ENCODE results near the gene KSR2.

The KSR2 gene

DNA sequence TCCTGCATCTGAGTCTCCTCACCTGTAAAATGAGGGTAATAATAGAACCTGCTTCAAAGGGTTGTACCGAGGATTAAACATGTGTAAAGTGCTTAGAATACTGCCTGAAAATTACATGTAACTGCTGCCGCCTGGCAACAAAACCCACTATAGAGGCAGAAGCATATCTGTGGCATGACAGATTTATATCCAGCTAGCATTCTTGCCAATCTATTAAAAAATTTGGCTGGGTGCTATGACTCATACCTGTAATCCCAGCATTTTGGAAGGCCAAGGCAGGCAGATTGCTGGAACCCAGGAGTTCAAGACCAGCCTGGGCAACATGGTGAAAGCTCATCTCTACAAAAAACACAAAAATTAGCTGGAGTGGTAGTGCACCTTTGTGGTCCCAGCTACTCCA is 16.4 kb upstream of the KSR2 start:
- DNase-seq (ENCODE audit: low spot score) = no peak
- TF ChIP-seq, protein P1, sequence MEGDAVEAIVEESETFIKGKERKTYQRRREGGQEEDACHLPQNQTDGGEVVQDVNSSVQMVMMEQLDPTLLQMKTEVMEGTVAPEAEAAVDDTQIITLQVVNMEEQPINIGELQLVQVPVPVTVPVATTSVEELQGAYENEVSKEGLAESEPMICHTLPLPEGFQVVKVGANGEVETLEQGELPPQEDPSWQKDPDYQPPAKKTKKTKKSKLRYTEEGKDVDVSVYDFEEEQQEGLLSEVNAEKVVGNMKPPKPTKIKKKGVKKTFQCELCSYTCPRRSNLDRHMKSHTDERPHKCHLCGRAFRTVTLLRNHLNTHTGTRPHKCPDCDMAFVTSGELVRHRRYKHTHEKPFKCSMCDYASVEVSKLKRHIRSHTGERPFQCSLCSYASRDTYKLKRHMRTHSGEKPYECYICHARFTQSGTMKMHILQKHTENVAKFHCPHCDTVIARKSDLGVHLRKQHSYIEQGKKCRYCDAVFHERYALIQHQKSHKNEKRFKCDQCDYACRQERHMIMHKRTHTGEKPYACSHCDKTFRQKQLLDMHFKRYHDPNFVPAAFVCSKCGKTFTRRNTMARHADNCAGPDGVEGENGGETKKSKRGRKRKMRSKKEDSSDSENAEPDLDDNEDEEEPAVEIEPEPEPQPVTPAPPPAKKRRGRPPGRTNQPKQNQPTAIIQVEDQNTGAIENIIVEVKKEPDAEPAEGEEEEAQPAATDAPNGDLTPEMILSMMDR (IDR thresholded peaks at IDR 0.05; ENCODE audit: extremely low read depth, insufficient read depth, missing control alignments) = no peak
- in situ Hi-C loops (cut with MboI; ENCODE audit: low pct_unique_long_range_greater_than_20kb, low sequenced_read_pairs, unreplicated experiment) = no loop called here

DNA sequence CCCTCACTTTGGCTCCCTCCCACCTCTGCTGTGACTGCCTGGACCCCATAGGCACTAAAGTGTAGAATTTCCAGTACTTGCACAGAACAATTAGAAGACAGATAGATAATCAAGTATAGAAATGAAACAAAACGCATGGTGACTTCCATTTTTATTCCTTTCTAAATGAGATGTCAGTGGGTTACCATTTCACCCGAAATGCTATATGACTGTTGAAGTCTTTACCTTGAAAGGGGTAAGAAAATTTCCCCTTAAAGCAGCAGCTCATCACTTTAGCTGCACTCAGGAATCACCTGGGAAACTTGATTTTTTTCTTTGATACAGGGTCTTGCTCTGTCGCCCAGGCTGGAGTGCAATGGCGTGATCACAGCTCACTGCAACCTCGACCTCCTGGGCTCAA is 12.5 kb upstream of the KSR2 start:
- TF ChIP-seq, protein P1 (IDR thresholded peaks at IDR 0.05; ENCODE audit: extremely low read depth, insufficient read depth, missing control alignments) = no peak
- no peak for DNase-seq (ENCODE audit: low spot score)
- in situ Hi-C loops (cut with MboI; ENCODE audit: low pct_unique_long_range_greater_than_20kb, low sequenced_read_pairs, unreplicated experiment) = no loop called here

DNA sequence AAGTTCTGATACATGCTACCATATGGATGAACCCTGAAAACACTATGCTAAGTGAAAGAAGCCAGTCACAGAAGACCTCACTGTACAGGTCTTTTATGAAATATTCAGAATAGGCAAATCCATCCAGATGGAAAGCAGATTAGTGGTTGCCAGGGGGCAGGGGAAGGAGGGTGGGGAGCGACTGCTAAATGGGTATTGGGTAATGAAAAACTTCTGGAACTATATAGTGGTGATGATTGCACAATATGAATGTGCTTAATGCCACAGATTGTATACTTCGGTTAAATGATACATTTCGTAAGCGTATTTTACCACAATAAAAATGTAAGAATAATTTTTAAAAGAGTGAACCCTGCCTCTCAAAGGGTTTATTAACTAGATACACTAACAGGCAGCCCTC is 11.8 kb upstream of the KSR2 start:
- in situ Hi-C loops (cut with MboI; ENCODE audit: low pct_unique_long_range_greater_than_20kb, low sequenced_read_pairs, unreplicated experiment) = no loop called here
- TF ChIP-seq, protein P1 (IDR thresholded peaks at IDR 0.05; ENCODE audit: extremely low read depth, insufficient read depth, missing control alignments) = no peak
- no peak for DNase-seq (ENCODE audit: low spot score)

DNA sequence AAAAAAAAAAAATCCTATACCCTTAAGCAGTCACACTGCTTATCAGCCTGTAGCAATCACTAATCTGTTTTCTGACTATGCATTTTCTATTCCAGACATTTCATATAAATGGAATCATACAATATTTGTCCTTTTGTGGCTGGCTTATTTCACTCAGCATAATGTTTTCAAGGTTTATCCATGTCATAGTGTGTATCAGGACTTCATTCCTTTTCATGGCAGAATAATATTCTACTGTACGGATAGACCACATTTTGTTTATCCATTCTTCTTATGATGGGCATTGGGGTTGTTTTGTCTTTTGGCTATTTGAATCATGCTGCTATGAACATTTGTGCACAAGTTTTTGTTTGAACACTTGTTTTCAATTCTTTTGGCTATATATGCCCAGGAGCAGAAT is 8.6 kb upstream of the KSR2 start:
- TF ChIP-seq, protein P1 (IDR thresholded peaks at IDR 0.05; ENCODE audit: extremely low read depth, insufficient read depth, missing control alignments) = no peak
- DNase-seq (ENCODE audit: low spot score) = no peak
- in situ Hi-C loops (cut with MboI; ENCODE audit: low pct_unique_long_range_greater_than_20kb, low sequenced_read_pairs, unreplicated experiment) = no loop called here

DNA sequence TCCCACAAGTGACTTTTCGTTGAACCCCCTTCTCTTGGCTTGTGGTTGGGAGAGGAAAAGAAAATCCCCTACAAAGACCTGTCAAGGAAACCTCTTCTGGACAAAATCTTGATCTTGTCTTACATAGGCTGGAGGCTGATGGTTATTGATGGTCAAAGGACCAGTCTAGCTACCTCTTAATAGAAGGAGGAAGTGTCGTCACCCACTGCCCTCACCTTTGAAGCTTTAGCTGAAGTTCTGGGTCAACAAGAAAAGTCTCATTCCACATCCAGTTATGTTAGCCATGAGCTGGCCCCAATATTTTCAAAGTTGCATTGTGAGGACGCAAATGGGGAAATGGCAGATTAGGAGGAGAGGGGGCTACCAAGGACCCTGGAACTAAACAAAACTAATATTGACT is 6.2 kb upstream of the KSR2 start:
- TF ChIP-seq, protein P1 (IDR thresholded peaks at IDR 0.05; ENCODE audit: extremely low read depth, insufficient read depth, missing control alignments) = no peak
- in situ Hi-C loops (cut with MboI; ENCODE audit: low pct_unique_long_range_greater_than_20kb, low sequenced_read_pairs, unreplicated experiment) = no loop called here
- no peak for DNase-seq (ENCODE audit: low spot score)

DNA sequence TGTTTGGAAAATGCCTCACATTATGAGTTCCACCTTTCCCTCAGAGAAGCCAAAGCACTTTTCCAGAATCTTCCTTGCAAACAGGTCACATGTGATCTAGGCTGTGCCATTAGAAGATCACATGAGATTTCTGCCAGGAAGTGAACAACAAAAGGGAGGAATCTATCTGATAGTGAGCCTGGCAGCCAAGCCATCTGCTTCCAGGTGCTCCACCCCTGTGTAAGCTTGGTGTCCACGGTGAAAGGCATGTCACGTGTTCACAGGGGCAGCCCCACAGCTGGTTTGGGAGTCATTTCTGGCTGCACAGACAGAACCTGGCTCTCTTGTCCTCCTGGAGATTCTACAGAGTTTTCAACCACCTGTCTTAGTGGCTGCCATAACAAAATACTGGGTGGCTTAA is 3.5 kb upstream of the KSR2 start:
- TF ChIP-seq, protein P1 (IDR thresholded peaks at IDR 0.05; ENCODE audit: extremely low read depth, insufficient read depth, missing control alignments) = no peak
- DNase-seq (ENCODE audit: low spot score) = no peak
- in situ Hi-C loops (cut with MboI; ENCODE audit: low pct_unique_long_range_greater_than_20kb, low sequenced_read_pairs, unreplicated experiment) = no loop called here

DNA sequence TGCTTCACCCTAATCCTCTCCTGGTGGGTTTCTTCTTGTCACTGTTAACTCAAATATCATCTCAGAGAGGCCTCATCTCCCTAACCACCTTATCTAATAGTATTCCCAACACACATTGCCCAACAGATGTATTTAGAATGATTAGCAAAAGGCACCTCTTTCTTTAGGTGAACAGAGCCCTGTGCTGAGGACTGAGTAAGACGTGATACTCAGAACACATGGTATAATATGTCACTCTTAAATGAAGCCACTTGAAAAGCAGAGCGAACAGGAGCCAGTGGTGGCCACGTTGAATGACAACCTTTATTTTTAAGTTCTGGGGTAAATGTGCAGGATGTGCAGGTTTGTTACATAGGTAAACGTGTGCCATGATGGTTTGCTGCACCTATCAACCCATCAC is 1.5 kb upstream of the KSR2 start:
- in situ Hi-C loops (cut with MboI; ENCODE audit: low pct_unique_long_range_greater_than_20kb, low sequenced_read_pairs, unreplicated experiment) = no loop called here
- no peak for DNase-seq (ENCODE audit: low spot score)
- TF ChIP-seq, protein P1 (IDR thresholded peaks at IDR 0.05; ENCODE audit: extremely low read depth, insufficient read depth, missing control alignments) = no peak
